Loucy (cell line): Measurements from ENCODE around the gene ADGRB3.

Experiments
- H2AFZ ChIP-seq: fragments of 200-600 bp; sonication (generic); 2 replicates; pipeline ENCODE4 v1.6.0; 2016; ENCODE audit warnings: antibody characterized with exemption, mild to moderate bottlenecking, low read length, moderate library complexity
- H3F3A ChIP-seq: fragments of 200-600 bp; 2 replicates; pipeline ENCODE4 v1.6.0; 2016; ENCODE audit warnings: antibody characterized with exemption, low read depth, mild to moderate bottlenecking
- H3K27me3 ChIP-seq: fragments of 200-600 bp; sonication (generic); 2 replicates; pipeline ENCODE4 v1.6.1; 2014; ENCODE audit warnings: low read length, mild to moderate bottlenecking; ENCODE audit not compliant: insufficient read depth, poor library complexity, severe bottlenecking
- H3K36me3 ChIP-seq: fragments of 200-600 bp; sonication (generic); 2 replicates; pipeline ENCODE4 v1.6.1; 2016; ENCODE audit warnings: low read length; ENCODE audit not compliant: insufficient read depth
- H3K4me1 ChIP-seq: fragments of 200-600 bp; sonication (generic); 2 replicates; pipeline ENCODE4 v1.5.1; 2014; ENCODE audit warnings: low read length, mild to moderate bottlenecking; ENCODE audit not compliant: insufficient read depth, poor library complexity, severe bottlenecking
- H3K4me2 ChIP-seq: fragments of 200-600 bp; sonication (generic); 2 replicates; pipeline ENCODE4 v1.6.0; 2014; ENCODE audit warnings: antibody characterized with exemption, low read length, low read depth, mild to moderate bottlenecking; ENCODE audit not compliant: poor library complexity, severe bottlenecking
- H3K4me3 ChIP-seq: fragments of 200-600 bp; sonication (generic); 2 replicates; pipeline ENCODE4 v1.5.1; 2014; ENCODE audit warnings: low read length, mild to moderate bottlenecking, mixed read lengths; ENCODE audit not compliant: poor library complexity, severe bottlenecking
- H3K79me2 ChIP-seq: fragments of 200-600 bp; sonication (generic); 2 replicates; pipeline ENCODE4 v1.6.1; 2014; ENCODE audit warnings: low read length; ENCODE audit not compliant: insufficient read depth
- H3K9ac ChIP-seq: fragments of 200-600 bp; sonication (generic); 2 replicates; pipeline ENCODE4 v1.6.0; 2014; ENCODE audit warnings: mild to moderate bottlenecking, low read depth, low read length, moderate library complexity; ENCODE audit not compliant: poor library complexity, severe bottlenecking
- H3K9me2 ChIP-seq: fragments of 200-600 bp; sonication (generic); replicated peaks from 2 replicates; pipeline ENCODE4 v1.6.1; 2016; ENCODE audit warnings: low read depth, low read length, mixed read lengths
- H3K9me3 ChIP-seq: fragments of 200-600 bp; sonication (generic); 2 replicates; pipeline ENCODE4 v1.6.1; 2014; ENCODE audit warnings: mild to moderate bottlenecking, antibody characterized with exemption, low read length, low read depth; ENCODE audit not compliant: insufficient read depth
- H4K20me1 ChIP-seq: fragments of 200-600 bp; sonication (generic); 2 replicates; pipeline ENCODE4 v1.6.0; 2014; ENCODE audit warnings: antibody characterized with exemption, low read length, mild to moderate bottlenecking; ENCODE audit not compliant: insufficient read depth, poor library complexity, severe bottlenecking
- EZH2phosphoT487 ChIP-seq: fragments of 200-600 bp; IDR thresholded peaks from 2 replicates; pipeline ENCODE4 v1.6.1; 2018; ENCODE audit warnings: antibody characterized with exemption, mild to moderate bottlenecking, moderate library complexity, borderline replicate concordance
- TF ChIP-seq, protein P1 (sequence below): fragments of 200-600 bp; sonication (generic); conservative IDR thresholded peaks from 2 replicates; pipeline ENCODE4 v1.5.1; 2014; ENCODE audit warnings: mild to moderate bottlenecking, antibody characterized with exemption, low read length

Gene ADGRB3

DNA sequence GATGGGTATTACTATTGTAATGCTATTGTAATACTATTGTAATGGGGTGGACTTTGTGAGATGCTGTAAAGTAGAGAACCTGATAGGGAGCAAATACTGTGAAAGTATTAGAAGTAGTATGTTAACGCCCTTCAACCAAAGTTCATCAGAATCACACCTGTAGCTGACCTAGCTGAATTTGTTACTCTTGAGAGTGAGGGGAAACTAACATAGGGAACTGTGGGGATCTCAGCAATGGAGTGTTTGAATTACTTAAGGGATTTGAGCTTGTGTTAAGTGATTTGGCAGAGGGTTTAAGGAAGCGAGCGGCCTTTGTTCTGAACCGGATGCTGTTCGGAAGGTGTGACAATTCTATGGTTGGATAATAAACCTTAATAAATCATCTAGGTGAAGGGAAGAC is 312.6 kb downstream of the ADGRB3 start:
- TF ChIP-seq, protein P1, sequence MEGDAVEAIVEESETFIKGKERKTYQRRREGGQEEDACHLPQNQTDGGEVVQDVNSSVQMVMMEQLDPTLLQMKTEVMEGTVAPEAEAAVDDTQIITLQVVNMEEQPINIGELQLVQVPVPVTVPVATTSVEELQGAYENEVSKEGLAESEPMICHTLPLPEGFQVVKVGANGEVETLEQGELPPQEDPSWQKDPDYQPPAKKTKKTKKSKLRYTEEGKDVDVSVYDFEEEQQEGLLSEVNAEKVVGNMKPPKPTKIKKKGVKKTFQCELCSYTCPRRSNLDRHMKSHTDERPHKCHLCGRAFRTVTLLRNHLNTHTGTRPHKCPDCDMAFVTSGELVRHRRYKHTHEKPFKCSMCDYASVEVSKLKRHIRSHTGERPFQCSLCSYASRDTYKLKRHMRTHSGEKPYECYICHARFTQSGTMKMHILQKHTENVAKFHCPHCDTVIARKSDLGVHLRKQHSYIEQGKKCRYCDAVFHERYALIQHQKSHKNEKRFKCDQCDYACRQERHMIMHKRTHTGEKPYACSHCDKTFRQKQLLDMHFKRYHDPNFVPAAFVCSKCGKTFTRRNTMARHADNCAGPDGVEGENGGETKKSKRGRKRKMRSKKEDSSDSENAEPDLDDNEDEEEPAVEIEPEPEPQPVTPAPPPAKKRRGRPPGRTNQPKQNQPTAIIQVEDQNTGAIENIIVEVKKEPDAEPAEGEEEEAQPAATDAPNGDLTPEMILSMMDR, result no peak
- no peak for TF ChIP-seq EZH2phosphoT487

DNA sequence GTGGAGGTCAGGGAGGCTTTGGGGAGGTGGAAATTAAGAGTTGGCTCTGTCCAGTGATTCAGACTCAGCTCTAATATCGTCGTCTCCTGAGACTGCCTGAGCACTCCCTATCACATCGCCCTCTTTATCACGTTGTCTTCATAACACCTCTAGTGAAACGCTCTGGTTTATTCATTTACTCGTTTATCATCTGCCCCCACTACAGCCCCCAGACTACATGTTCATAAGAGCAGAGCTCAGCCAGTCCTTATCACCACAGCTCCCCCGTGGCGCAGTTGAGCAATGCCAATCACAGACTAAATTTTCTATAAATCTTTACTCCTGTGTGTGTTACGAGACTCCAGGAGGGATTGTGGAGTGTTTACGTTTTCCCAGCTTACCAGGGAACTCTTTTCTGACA is 316.2 kb downstream of the ADGRB3 start:
- Histone ChIP-seq H3K4me1 (no peaks in the 10 kb centered on the region), H3K36me3 (no peaks in the 10 kb centered on the region), H3K9me3 (no peaks in the 10 kb centered on the region), H3K4me3 (no peak overlapping the region), H3F3A (no peaks in the 10 kb centered on the region), H3K9ac (no peak overlapping the region), H2AFZ (no peak overlapping the region), H3K79me2 (no peaks in the 10 kb centered on the region), H3K4me2 (no peak overlapping the region), H4K20me1 (no peaks in the 10 kb centered on the region), H3K27me3 (no peaks in the 10 kb centered on the region), H3K9me2 (no peaks in the 10 kb centered on the region)
- no peak for TF ChIP-seq EZH2phosphoT487
- TF ChIP-seq, protein P1, result no peak

More for the DNA sequence above, 312.6 kb downstream of the ADGRB3 start:
- H3K4me1 ChIP-seq, result no peaks in the 10 kb centered on the region
- no peak overlapping the region for H2AFZ ChIP-seq
- no peak overlapping the region for H3K9ac ChIP-seq
- no peak overlapping the region for H3K4me2 ChIP-seq
- H3F3A ChIP-seq, result no peaks in the 10 kb centered on the region
- no peaks in the 10 kb centered on the region for H4K20me1 ChIP-seq
- no peaks in the 10 kb centered on the region for H3K9me2 ChIP-seq
- no peak overlapping the region for H3K4me3 ChIP-seq
- H3K9me3 ChIP-seq, result no peaks in the 10 kb centered on the region
- H3K27me3 ChIP-seq, result no peaks in the 10 kb centered on the region
- H3K79me2 ChIP-seq, result no peaks in the 10 kb centered on the region
- no peaks in the 10 kb centered on the region for H3K36me3 ChIP-seq

DNA sequence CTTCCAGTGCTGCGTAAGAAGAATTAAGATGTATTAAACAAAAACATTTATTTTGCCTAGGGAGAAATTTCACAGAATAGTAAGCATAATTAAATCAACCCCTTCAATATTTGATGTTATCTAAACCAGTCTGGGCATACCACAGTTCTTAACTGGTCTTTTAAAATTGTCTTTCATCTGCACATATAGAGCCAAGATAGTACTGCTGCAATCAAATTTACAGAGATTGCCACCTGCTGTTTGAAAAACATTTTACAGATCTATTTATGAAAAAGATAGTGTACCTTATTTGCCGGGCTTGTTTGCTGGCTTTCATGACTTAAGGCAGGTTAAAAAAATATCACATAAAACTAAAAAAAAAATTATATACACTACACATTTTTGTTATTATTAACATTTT is 323.2 kb downstream of the ADGRB3 start:
- TF ChIP-seq, protein P1, result no peak
- no peak for TF ChIP-seq EZH2phosphoT487
- no peaks in the 10 kb centered on the region for H3K9me3 ChIP-seq
- H3K27me3 ChIP-seq, result no peaks in the 10 kb centered on the region
- H3K9me2 ChIP-seq, result no peaks in the 10 kb centered on the region
- no peak overlapping the region for H3K4me3 ChIP-seq
- H3K36me3 ChIP-seq, result no peaks in the 10 kb centered on the region
- H2AFZ ChIP-seq, result no peak overlapping the region
- no peak overlapping the region for H3K4me2 ChIP-seq
- no peaks in the 10 kb centered on the region for H3K79me2 ChIP-seq
- no peaks in the 10 kb centered on the region for H4K20me1 ChIP-seq
- no peaks in the 10 kb centered on the region for H3F3A ChIP-seq
- no peak overlapping the region for H3K9ac ChIP-seq
- H3K4me1 ChIP-seq, result no peaks in the 10 kb centered on the region
